GM19324 (cell line): ENCODE results near the gene CYS1.
"Not testable (repeated sequence)": the region's sequence is repeated elsewhere in the genome, so short reads cannot be mapped to it uniquely, and the experiment has no call there.

Experiments
- ATAC-seq: cut with Tn5 transposase; IDR thresholded peaks from one replicate; pipeline ENCODE4 v1.9.1; 2021; ENCODE audit warnings: mild to moderate bottlenecking, moderate library complexity; ENCODE audit not compliant: unreplicated experiment, low FRiP score

Gene CYS1

DNA sequence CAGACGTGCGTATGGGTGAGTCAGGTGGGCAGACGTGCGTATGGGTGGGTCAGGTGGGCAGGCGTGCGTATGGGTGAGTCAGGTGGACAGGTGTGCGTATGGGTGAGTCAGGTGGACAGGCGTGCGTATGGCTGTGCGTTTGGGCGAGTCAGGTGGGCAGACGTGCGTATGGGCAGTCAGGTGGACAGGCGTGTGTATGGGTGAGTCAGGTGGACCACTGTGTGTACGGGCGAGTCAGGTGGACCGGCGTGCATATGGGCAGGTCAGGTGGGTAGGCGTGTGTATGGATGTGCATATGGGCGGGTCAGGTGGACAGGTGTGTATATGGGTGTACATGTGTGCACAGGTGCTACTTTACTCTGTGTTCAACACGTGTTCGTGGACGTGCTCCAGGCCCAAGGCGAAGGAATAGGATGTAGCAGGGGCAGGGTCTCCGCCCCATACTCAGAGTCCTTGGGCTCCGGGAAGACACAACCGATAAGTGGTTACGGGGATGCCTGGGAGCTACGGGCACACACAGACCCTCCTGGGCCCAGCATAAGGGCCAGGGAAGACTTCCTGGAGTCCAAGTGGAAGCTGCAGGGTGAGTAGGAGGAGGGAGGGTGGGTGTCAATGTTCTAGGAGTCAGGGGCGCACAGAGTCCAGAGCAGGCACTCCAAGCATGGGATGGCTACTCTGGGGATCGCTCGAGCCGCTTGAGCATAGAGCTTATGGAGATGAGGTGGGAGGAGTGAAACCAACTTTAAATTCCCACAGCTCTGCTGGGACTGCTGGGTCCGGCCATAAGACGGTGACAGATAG lies 64.0 kb downstream of the CYS1 start:
- ATAC-seq, result no peak

GRCh38 chr2:10015376-10015989 lies 64.7 kb downstream of the CYS1 start:
- not testable (repeated sequence) for ATAC-seq

DNA sequence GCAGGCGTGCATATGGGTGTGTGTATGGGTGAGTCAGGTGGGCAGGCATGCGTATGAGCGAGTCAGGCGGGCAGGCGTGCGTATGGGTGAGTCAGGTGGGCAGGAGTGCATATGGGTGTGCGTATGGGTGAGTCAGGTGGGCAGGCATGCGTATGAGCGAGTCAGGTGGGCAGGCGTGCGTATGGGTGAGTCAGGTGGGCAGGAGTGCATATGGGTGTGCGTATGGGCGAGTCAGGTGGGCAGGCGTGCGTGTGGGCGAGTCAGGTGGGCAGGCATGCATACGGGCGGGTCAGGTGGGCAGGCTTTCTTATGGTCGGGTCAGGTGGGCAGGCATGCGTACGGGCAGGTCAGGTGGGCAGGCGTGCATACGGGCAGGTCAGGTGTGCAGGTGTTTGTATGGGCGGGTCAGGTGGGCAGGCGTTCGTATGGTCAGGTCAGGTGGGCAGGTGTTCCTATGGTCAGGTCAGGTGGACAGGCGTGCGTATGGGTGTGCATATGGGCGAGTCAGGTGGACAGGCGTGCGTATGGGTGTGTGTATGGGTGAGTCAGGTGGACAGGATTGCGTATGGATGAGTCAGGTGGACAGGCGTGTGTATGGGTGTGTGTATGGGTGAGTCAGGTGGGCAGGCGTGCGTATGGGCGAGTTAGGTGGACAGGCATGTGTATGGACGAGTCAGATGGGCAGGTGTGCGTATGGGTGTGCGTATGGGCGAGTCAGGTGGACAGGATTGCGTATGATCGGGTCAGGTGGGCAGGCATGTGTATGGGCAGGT lies 65.6 kb downstream of the CYS1 start:
- ATAC-seq, result no peak

GRCh38 chr2:10013651-10014417 lies 66.4 kb downstream of the CYS1 start:
- not testable (repeated sequence) for ATAC-seq

DNA sequence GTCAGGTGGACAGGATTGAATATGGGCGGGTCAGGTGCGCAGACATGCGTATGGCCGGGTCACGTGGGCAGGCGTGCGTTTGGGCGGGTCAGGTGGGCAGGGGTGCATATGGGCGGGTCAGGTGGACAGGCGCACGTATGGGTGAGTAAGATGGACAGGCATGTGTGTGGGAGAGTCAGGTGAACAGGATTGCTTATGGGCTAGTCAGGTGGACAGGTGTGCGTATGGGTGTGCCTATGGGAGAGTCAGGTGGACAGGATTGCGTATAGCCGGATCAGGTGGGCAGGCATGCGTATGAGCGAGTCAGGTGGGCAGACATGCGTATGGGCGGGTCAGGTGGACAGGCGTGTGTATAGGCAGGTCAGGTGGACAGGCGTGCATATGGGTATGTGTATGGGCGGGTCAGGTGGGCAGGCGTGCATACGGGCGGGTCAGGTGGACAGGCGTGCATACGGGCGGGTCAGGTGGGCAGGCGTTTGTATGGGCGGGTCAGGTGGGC lies 67.2 kb downstream of the CYS1 start:
- ATAC-seq, result no peak

- not testable (repeated sequence) for ATAC-seq
Measured at GRCh38 chr2:10012366-10012962, 67.7 kb downstream of the CYS1 start.

- ATAC-seq, result not testable (repeated sequence)
Measured at GRCh38 chr2:10011606-10012325, 68.4 kb downstream of the CYS1 start.

DNA sequence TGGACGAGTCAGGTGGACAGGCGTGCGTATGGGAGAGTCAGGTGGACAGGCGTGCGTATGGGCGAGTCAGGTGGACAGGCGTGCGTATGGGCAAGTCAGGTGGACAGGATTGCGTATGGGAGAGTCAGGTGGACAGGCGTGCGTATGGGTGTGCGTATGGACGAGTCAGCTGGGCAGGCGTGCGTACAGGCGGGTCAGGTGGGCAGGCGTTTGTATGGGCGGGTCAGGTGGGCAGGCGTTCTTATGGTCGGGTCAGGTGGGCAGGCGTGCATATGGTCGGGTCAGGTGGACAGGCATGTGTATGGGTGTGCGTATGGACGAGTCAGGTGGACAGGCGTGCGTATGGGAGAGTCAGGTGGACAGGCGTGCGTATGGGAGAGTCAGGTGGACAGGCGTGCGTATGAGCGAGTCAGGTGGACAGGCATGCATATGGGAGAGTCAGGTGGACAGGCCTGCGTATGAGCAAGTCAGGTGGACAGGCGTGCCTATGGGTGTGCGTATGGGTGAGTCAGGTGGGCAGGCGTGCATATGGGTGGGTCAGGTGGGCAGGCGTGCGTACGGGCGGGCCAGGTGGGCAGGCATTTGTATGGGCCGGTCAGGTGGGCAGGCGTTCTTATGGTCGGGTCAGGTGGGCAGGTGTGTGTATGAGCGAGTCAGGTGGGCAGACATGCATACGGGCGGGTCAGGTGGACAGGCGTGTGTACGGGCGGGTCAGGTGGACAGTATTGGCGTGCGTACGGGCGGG lies 69.2 kb downstream of the CYS1 start:
- ATAC-seq, result not testable (repeated sequence)

DNA sequence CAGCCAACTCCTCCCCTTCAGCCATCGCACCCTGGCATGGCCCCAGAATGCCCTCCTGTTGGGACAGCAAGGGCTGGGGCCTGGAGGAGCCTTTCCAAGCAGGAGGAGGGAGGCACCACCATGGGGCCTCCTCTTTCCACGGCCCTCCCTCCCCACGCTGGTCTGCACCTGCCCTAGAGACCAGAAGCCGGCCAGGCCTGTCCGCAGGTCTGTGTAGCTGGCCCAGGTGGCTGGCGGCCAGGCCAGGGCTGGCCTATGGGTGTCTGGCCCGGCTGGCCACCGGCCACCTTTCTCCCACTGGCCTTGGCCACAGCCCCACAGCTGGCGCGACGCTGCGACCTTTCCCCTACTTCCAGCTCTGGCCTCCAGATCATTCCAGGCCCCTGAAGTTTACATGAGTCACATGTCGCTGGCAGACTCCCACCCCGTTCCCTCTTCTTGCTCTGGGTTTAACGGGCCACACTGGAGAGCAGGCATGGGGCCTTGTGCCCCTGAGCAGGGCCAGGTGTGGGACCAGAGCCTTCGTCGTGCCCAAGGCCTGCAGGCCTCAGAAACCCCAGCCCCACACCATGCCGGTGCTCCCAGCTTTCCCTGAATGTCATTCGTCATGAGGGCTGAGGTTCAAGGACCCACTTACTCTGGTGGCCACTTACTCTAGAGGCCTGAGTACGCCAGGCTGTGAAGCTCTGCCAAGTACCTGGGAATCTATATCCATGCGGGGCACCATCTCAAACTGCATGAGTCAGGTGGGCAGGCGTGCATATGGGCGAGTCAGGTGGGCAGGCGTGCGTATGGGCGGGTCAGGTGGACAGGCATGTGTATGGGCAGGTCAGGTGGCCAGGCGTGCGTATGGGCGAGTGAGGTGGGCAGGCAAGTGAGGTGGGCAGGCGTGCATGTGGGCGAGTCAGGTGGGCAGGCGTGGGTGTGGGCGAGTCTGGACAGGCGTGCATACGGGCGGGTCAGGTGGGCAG lies 70.1 kb downstream of the CYS1 start:
- ATAC-seq, result no peak

- ATAC-seq, result no peak
Measured at GRCh38 chr2:10009271-10009810, 70.9 kb downstream of the CYS1 start.

GRCh38 chr2:10008809-10009176 lies 71.4 kb downstream of the CYS1 start:
- no peak for ATAC-seq

DNA sequence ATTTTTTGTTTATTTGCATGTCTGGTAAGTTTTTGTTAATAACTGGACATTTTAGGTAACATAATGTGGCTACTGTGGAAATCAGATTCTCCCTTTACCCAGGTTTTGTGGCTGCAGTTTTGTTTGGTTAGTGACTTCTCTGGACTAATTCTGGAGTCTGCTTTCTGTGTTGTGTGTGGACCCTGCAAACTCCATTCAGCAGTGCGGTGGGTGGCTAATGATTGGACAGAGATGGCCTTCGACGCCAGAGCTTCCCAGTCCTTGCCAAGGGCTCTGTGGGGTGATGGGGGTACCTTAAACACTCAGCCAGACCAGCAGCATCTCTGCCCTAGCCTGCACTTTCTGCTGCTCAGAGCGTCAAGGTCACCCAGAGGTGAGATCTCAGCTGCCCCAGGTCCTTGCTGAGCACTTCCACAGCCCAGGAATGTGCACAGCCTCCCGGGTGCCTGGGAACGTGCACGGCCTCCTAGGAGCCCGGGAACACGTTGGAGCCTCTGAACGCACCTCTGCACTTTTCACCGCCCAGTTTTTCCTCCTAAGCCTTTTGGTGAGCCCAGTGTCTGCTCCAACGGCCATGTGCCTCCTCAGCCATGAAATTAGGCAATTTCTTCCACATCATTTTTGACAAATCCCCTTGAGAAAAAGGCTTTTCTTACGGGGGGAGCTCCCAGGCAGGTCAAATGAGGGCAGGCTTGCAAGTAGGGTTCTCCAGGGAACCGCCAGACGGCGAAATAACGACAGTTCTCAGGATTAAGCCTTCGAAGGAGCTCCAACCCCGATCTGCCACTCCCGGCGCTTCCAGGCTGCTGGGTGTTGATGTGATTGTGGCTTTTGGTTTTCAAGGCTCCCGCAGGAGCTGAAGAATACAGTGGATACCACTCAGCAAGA lies 72.0 kb downstream of the CYS1 start:
- no peak for ATAC-seq

DNA sequence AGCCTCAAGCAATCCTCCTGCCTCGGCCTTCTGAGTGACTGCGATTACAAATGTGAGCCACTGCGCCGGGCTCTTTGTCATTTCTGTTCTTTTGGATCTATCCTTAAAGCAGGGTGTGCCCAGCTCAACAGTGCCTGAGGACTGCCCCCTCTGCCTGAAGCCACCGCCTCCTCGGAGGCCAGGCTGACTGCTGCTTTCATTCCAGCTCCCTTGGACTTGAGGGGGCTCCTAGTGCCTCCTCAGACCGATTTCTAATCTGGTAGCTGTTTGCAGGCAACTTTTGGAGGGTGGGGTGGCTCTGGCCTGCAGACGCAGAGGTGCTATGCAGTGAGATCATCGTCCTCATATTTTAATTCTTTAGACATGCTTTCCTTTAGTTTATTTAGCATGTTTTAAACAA lies 72.8 kb downstream of the CYS1 start:
- ATAC-seq, result no peak
